Prostate gland (tissue), 2 donors: ENCODE data around the gene PRAC2. TPM values are rescaled to one million over a fixed set of nuclear protein-coding genes. Genes with fewer than 3 reads are reported as not detected.

Experiments used
- DNase-seq: peaks from one replicate; pipeline ENCODE4 v3.0.0-alpha.2; 2019; ENCODE audit warnings: low spot score
- H3K27ac ChIP-seq, 2 donors: fragments of 200-600 bp; sonication (generic); 2 replicates each; pipeline ENCODE4 v1.5.1; 2017 to 2019
- H3K27me3 ChIP-seq: fragments of 200-600 bp; sonication (generic); replicated peaks from 2 replicates; pipeline ENCODE4 v1.5.1; 2019; ENCODE audit not compliant: insufficient read depth
- H3K36me3 ChIP-seq, 2 donors: fragments of 200-600 bp; sonication (generic); 1 replicate in 1 of 2; 2 replicates in 1 of 2; pipeline versions ENCODE4 v1.5.1 to v1.8.1; 2017 to 2019
- H3K4me1 ChIP-seq: fragments of 200-600 bp; sonication (generic); replicated peaks from 2 replicates; pipeline ENCODE4 v1.5.1; 2019
- H3K4me3 ChIP-seq, 2 donors: fragments of 200-600 bp; sonication (generic); 2 replicates each; pipeline ENCODE4 v1.5.1; 2017 to 2019
- H3K9me3 ChIP-seq: fragments of 200-600 bp; sonication (generic); 2 replicates; pipeline ENCODE4 v1.5.1; 2017
- CTCF ChIP-seq, 4 experiments: fragments of 200-600 bp in 2 of 4; fragments of 450-650 bp in 2 of 4; sonication (generic) in 2 of 4; IDR thresholded peaks; 1 replicate in 3 of 4; 2 replicates in 1 of 4; pipeline ENCODE4 v1.5.1; 2016 to 2019; ENCODE audit warnings: antibody characterized with exemption in 4 of 4, mild to moderate bottlenecking in 2 of 4, moderate library complexity in 2 of 4
- POLR2A ChIP-seq: fragments of 450-650 bp; IDR thresholded peaks from one replicate; pipeline ENCODE4 v1.6.1; 2016; ENCODE audit warnings: antibody characterized with exemption, mild to moderate bottlenecking
- POLR2AphosphoS5 ChIP-seq: sonication (generic); formaldehyde crosslinking; IDR thresholded peaks from one replicate; pipeline ENCODE4 v1.6.1; 2017; ENCODE audit warnings: antibody characterized with exemption
- WGBS: methylation state at CpG from one replicate; pipeline ENCODE4 v1.1.5; 2018; 5-methylcytosine and 5-hydroxymethylcytosine counted together
- intact Hi-C: fragments of 100-400 bp; cut with DNase I; formaldehyde crosslinking; loops from one replicate; pipeline ENCODE4 v1.14.2; 2022
- total RNA-seq, 2 donors: library from RNA; depleted of rRNA; stranded (reverse); fragments of >200 nt; gene quantifications; one replicate each; pipeline ENCODE4 v1.1.0, GENCODE V29; 2016

The PRAC2 gene
- total RNA-seq, 2 donors from 2014 or later: 9.6 to 135 TPM

DNA sequence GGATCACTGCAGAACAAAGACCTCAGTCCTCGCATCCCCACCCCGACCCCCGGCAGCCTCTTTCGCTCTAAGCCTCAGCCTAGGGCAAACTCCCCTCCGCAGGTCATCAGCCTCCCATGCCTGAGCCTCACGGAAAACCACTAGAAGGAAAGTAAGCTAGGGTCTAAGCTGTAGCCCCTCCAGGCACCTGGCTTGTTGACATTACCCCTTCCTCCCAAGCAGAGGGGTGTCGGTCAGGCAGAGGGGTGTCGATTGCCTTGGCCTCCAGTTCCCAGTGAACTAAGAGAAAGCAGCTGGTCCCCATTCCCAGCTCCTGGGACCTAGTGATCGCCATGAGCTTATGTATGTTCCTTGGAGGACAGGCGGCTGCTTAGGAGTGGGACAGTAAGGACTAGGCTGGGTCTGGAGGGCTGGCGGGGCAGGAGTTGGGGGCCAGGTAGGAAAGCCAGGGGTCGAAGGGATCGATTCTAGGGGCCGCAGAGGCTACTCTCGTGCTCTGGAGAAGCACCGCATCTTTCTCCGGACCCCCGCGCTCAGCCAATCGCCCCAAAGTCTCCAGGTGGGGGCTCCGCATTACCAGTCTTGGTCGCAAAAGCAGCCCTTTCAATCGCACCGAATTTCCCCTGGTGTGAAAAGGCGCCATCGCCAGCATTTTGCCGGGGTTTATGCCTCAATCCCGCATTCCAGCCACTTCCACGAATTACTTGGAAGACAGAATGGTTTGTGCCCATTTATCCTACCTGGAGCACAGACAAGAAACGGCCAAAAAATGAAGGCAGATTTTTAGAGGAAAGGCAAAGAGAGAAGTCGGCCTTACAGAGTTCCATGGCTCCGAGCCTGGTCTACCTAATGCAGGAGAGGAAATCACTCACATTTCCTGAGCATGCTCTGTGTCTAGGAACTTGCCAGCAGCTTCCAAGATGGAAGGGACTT is 26.9 kb downstream of the PRAC2 start:
- 39% methylated on average over 32 of the region's 32 CpGs for WGBS
- no peak for TF ChIP-seq POLR2A
- TF ChIP-seq POLR2AphosphoS5: no peak
- no peak for TF ChIP-seq CTCF (IDR thresholded peaks at IDR 0.05)
- Histone ChIP-seq H3K36me3 (no peaks in the 10 kb centered on the region), H3K4me3 (no peak overlapping the region), H3K27me3 (no peaks in the 10 kb centered on the region), H3K9me3 (no peaks in the 10 kb centered on the region), H3K4me1 (peaks cover 24% of the 10 kb centered on the region), H3K27ac (peak overlapping the region in 1 of 2 donors; percentile 97)
- no peak for DNase-seq
- intact Hi-C loops: no loop called here

DNA sequence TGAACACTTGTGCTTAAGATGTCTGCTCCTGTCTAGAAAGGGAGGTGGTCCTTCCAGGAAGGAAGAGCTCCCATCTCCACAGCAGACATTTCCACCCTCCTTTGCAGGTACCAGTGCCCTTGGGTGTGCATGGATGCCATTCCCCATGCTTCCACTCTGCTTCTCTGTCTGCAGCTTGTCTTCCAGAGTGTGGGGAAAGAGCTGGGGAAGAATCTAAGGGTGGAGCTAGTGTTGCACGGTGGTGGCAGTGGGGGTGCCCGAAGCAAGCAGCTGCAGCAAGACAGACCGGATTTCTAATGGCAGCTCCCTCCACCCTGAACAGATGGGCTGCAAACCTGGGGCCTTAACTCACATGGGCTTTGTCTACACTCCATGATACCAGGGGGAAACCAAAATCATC is 28.2 kb downstream of the PRAC2 start:
- Histone ChIP-seq H3K36me3 (no peaks in the 10 kb centered on the region), H3K4me3 (no peak overlapping the region), H3K27me3 (no peaks in the 10 kb centered on the region), H3K27ac (peak overlapping the region; percentile 69 to 97), H3K9me3 (no peaks in the 10 kb centered on the region), H3K4me1 (peaks cover 21% of the 10 kb centered on the region)
- no peak for DNase-seq
- intact Hi-C loops: no loop called here
- 2% methylated on average over 3 of the region's 3 CpGs for WGBS
- TF ChIP-seq POLR2A (peak; percentile 45), POLR2AphosphoS5 (peak; percentile 69), CTCF (IDR thresholded peaks at IDR 0.05) (no peak)

- intact Hi-C loops: no loop called here
- WGBS: 12% methylated on average over 13 of the region's 13 CpGs
- Histone ChIP-seq H3K36me3 (no peaks in the 10 kb centered on the region), H3K27me3 (no peaks in the 10 kb centered on the region), H3K27ac (peak overlapping the region; percentile 69 to 97), H3K4me3 (no peak overlapping the region), H3K4me1 (peaks cover 21% of the 10 kb centered on the region), H3K9me3 (no peaks in the 10 kb centered on the region)
- no peak for TF ChIP-seq CTCF (IDR thresholded peaks at IDR 0.05)
- TF ChIP-seq POLR2A: no peak
- no peak for TF ChIP-seq POLR2AphosphoS5
- DNase-seq: no peak
Measured at GRCh38 chr17:48751733-48752398, 28.9 kb downstream of the PRAC2 start.

GRCh38 chr17:48752399-48753288 is 29.7 kb downstream of the PRAC2 start:
- WGBS: 9% methylated on average over 34 of the region's 43 CpGs
- intact Hi-C loops: no loop called here
- H3K36me3 ChIP-seq: no peaks in the 10 kb centered on the region
- no peaks in the 10 kb centered on the region for H3K9me3 ChIP-seq
- peaks cover 26% of the 10 kb centered on the region for H3K4me1 ChIP-seq
- H3K4me3 ChIP-seq: no peak overlapping the region
- H3K27ac ChIP-seq: peak overlapping the region; percentile 69 to 97
- TF ChIP-seq POLR2AphosphoS5 (peak; percentile 66), CTCF (IDR thresholded peaks at IDR 0.05) (no peak), POLR2A (peak; percentile 47)
- H3K27me3 ChIP-seq: no peaks in the 10 kb centered on the region
- DNase-seq: peak; percentile 76
